ENCODE results near the gene DDT. TPM values are rescaled to one million over a fixed set of nuclear protein-coding genes. Genes with fewer than 3 reads are reported as not detected.

The DDT gene
- total RNA-seq, 4 donors from 2014 or later: 53.5 to 162 (median 106) TPM

GRCh38 chr22:24010018-24010391, 35.8 kb upstream of the DDT start:
- no peak for DNase-seq
- intact Hi-C loops (cut with DNase I): no loop called here

GRCh38 chr22:24009227-24010017, 35.2 kb upstream of the DDT start:
- H3K27me3 ChIP-seq: no peaks in the 10 kb centered on the region
- H3K4me3 ChIP-seq (replicated peaks in 1 of 3): no peak overlapping the region
- DNase-seq: no peak
- no peaks in the 10 kb centered on the region for H3K9me3 ChIP-seq
- H3K36me3 ChIP-seq: no peaks in the 10 kb centered on the region
- 88 to 90% methylated on average over 7 of the region's 7 CpGs for WGBS, 2 donors
- H3K27ac ChIP-seq: no peak overlapping the region
- peaks cover 8 to 19% of the 10 kb centered on the region in 2 donors for H3K4me1 ChIP-seq
- TF ChIP-seq CTCF (IDR thresholded peaks at IDR 0.05): no peak
- no peak for TF ChIP-seq POLR2A (IDR thresholded peaks at IDR 0.05)
- intact Hi-C loops (cut with DNase I): loop anchor here (5.0 kb wide), 1 partner anchor 93 kb away; no protein-coding TSS in a partner anchor

More at GRCh38 chr22:24010018-24010391, 35.8 kb upstream of the DDT start:
- Histone ChIP-seq H3K4me1 (peaks cover 8 to 19% of the 10 kb centered on the region in 2 donors), H3K27ac (no peak overlapping the region), H3K27me3 (no peaks in the 10 kb centered on the region), H3K4me3 (replicated peaks in 1 of 3) (no peak overlapping the region), H3K36me3 (no peaks in the 10 kb centered on the region), H3K9me3 (no peaks in the 10 kb centered on the region)
- TF ChIP-seq CTCF (IDR thresholded peaks at IDR 0.05) (no peak), POLR2A (IDR thresholded peaks at IDR 0.05) (no peak)
- 94 to 98% methylated on average over 2 of the region's 2 CpGs for WGBS, 2 donors

GRCh38 chr22:24008381-24009226, 34.4 kb upstream of the DDT start:
- no peak overlapping the region for H3K4me3 ChIP-seq (replicated peaks in 1 of 3)
- H3K27ac ChIP-seq: no peak overlapping the region
- intact Hi-C loops (cut with DNase I): loop anchor here (5.0 kb wide), 1 partner anchor 94 kb away; no protein-coding TSS in a partner anchor
- no peaks in the 10 kb centered on the region for H3K9me3 ChIP-seq
- WGBS, 2 donors: 87 to 90% methylated on average over 6 of the region's 6 CpGs
- TF ChIP-seq CTCF (IDR thresholded peaks at IDR 0.05) (no peak), POLR2A (IDR thresholded peaks at IDR 0.05) (no peak)
- no peaks in the 10 kb centered on the region for H3K36me3 ChIP-seq
- H3K4me1 ChIP-seq: peaks cover 8 to 19% of the 10 kb centered on the region in 2 donors
- DNase-seq: no peak
- H3K27me3 ChIP-seq: no peaks in the 10 kb centered on the region

- Histone ChIP-seq H3K9me3 (no peaks in the 10 kb centered on the region), H3K36me3 (no peaks in the 10 kb centered on the region), H3K27ac (no peak overlapping the region), H3K27me3 (no peaks in the 10 kb centered on the region), H3K4me1 (peaks cover 4 to 12% of the 10 kb centered on the region in 2 donors), H3K4me3 (replicated peaks in 1 of 3) (no peak overlapping the region)
- TF ChIP-seq CTCF (IDR thresholded peaks at IDR 0.05) (no peak), POLR2A (IDR thresholded peaks at IDR 0.05) (no peak)
- no peak for DNase-seq
- intact Hi-C loops (cut with DNase I): loop anchor here (5.0 kb wide), 1 partner anchor 94 kb away; no protein-coding TSS in a partner anchor
- 92 to 100% methylated on average over 1 of the region's 1 CpG for WGBS, 2 donors
Measured at GRCh38 chr22:24008022-24008283, 33.7 kb upstream of the DDT start.
